PC-3 (cell line): ENCODE results near the gene TEX36. TPM values are rescaled to one million over a fixed set of nuclear protein-coding genes. Genes with fewer than 3 reads are reported as not detected.
"Not testable (repeated sequence)": the region's sequence is repeated elsewhere in the genome, so short reads cannot be mapped to it uniquely, and the experiment has no call there.

Experiments
- ATAC-seq: fragments of 200-7000 bp; cut with Tn5 transposase; 2 replicates; pipeline ENCODE4 v1.9.1; 2020; ENCODE audit warnings: mild to moderate bottlenecking, moderate library complexity
- BruUV-seq: library from RNA; stranded (reverse); fragments of 400-500 nt; replicated peaks from 2 replicates; lab custom pipeline; 2021; lab: Mats Ljungman, UMichigan
- CTCF ChIA-PET: fragments of 300-600 bp; sonication (Branson Sonifier 250); formaldehyde crosslinking; loops from one replicate; lab custom pipeline; 2022; ENCODE audit warnings: antibody characterized with exemption; lab: Charles Lee
- POLR2A ChIA-PET: fragments of 300-600 bp; sonication (Branson Sonifier 250); formaldehyde crosslinking; loops from one replicate; lab custom pipeline; 2022; ENCODE audit warnings: antibody characterized with exemption; ENCODE audit not compliant: unreplicated experiment; lab: Charles Lee
- DNase-seq: peaks from one replicate; pipeline ENCODE4 v3.0.0-alpha.2; 2015
- H2AFZ ChIP-seq: fragments of 300-600 bp; sonication (generic); 2 replicates; pipeline ENCODE4 v1.6.0; 2016; ENCODE audit warnings: antibody characterized with exemption, low read length
- H3F3A ChIP-seq: fragments of 300-600 bp; sonication (generic); one replicate; pipeline ENCODE4 v1.6.0; 2017; ENCODE audit warnings: antibody characterized with exemption, low read length, control low read depth, mild to moderate bottlenecking; ENCODE audit not compliant: unreplicated experiment
- H3K27ac ChIP-seq: fragments of 300-600 bp; sonication (generic); 2 replicates; pipeline ENCODE4 v1.5.1; 2016; ENCODE audit warnings: mild to moderate bottlenecking, low read length
- H3K27me3 ChIP-seq: fragments of 300-600 bp; sonication (generic); 2 replicates; pipeline ENCODE4 v1.6.1; 2016; ENCODE audit warnings: low read length, mixed read lengths
- H3K36me3 ChIP-seq: fragments of 300-600 bp; sonication (generic); 2 replicates; pipeline ENCODE4 v1.6.1; 2016; ENCODE audit warnings: low read depth, mixed run types, low read length, mixed read lengths
- H3K4me1 ChIP-seq: fragments of 300-600 bp; sonication (generic); 2 replicates; pipeline ENCODE4 v1.5.1; 2016; ENCODE audit warnings: low read length; ENCODE audit not compliant: insufficient read depth
- H3K4me2 ChIP-seq: fragments of 300-600 bp; sonication (generic); 2 replicates; pipeline ENCODE4 v1.6.0; 2016; ENCODE audit warnings: low read length
- H3K4me3 ChIP-seq: fragments of 300-600 bp; sonication (generic); 2 replicates; pipeline ENCODE4 v1.5.1; 2016; ENCODE audit warnings: mild to moderate bottlenecking, low read length, mixed read lengths
- H3K79me2 ChIP-seq: fragments of 300-600 bp; sonication (generic); 2 replicates; pipeline ENCODE4 v1.6.1; 2017; ENCODE audit warnings: low read length, mixed read lengths
- H3K9ac ChIP-seq: fragments of 300-600 bp; sonication (generic); 2 replicates; pipeline ENCODE4 v1.6.0; 2016; ENCODE audit warnings: mild to moderate bottlenecking, low read length
- H3K9me2 ChIP-seq: fragments of 300-600 bp; sonication (generic); replicated peaks from 2 replicates; pipeline ENCODE4 v1.6.1; 2016; ENCODE audit warnings: mixed run types, low read length, mixed read lengths
- H3K9me3 ChIP-seq: fragments of 300-600 bp; sonication (generic); 2 replicates; pipeline ENCODE4 v1.6.1; 2016; ENCODE audit warnings: low read length, mixed read lengths
- H4K20me1 ChIP-seq: fragments of 300-600 bp; sonication (generic); 2 replicates; pipeline ENCODE4 v1.6.1; 2016; ENCODE audit warnings: low read length, mixed read lengths
- CTCF ChIP-seq: fragments of 300-600 bp; sonication (generic); conservative IDR thresholded peaks from 2 replicates; pipeline ENCODE4 v1.5.1; 2017; ENCODE audit warnings: antibody characterized with exemption, low read depth, mild to moderate bottlenecking, low read length
- EZH2 ChIP-seq: fragments of 300-600 bp; sonication (generic); IDR thresholded peaks from one replicate; pipeline ENCODE4 v1.6.1; 2017; ENCODE audit warnings: antibody characterized with exemption, mild to moderate bottlenecking, low read length; ENCODE audit not compliant: unreplicated experiment
- EZH2phosphoT487 ChIP-seq: fragments of 300-600 bp; sonication (generic); IDR thresholded peaks from 2 replicates; pipeline ENCODE4 v1.6.1; 2018; ENCODE audit warnings: mild to moderate bottlenecking, antibody characterized with exemption, low read length, borderline replicate concordance
- intact Hi-C: fragments of 100-400 bp; cut with micrococcal nuclease; formaldehyde crosslinking; loops from 2 replicates; pipeline ENCODE4 v1.9.0; 2023
- total RNA-seq: library from RNA; depleted of rRNA; stranded (reverse); fragments of >200 nt; gene quantifications from 2 replicates; pipeline ENCODE4 v1.2.3, GENCODE V29; 2014

TEX36 gene
- total RNA-seq, 1 experiment from 2014 or later: not detected

GRCh38 chr10:125659071-125659470 is 23.9 kb downstream of the TEX36 start:
- CTCF ChIA-PET: no interaction called here
- H3K9me2 ChIP-seq: no peaks in the 10 kb centered on the region
- intact Hi-C loops: no loop called here
- no peak overlapping the region for H3K4me3 ChIP-seq
- no peaks in the 10 kb centered on the region for H3K79me2 ChIP-seq
- H3F3A ChIP-seq: no peaks in the 10 kb centered on the region
- H3K4me1 ChIP-seq: peaks cover 18% of the 10 kb centered on the region
- no peaks in the 10 kb centered on the region for H3K36me3 ChIP-seq
- DNase-seq (no peak), ATAC-seq (no peak)
- no peak overlapping the region for H2AFZ ChIP-seq
- no peaks in the 10 kb centered on the region for H3K27me3 ChIP-seq
- no peaks in the 10 kb centered on the region for H3K9me3 ChIP-seq
- H3K4me2 ChIP-seq: no peak overlapping the region
- no TSS peak for BruUV-seq
- no peak overlapping the region for H3K9ac ChIP-seq
- TF ChIP-seq CTCF: no peak
- TF ChIP-seq EZH2: no peak
- no peak for TF ChIP-seq EZH2phosphoT487
- no peak overlapping the region for H3K27ac ChIP-seq
- no peaks in the 10 kb centered on the region for H4K20me1 ChIP-seq
- POLR2A ChIA-PET: no interaction called here

- no peaks in the 10 kb centered on the region for H3K9me3 ChIP-seq
- no peak overlapping the region for H3K4me2 ChIP-seq
- H3K9me2 ChIP-seq: no peaks in the 10 kb centered on the region
- no TSS peak for BruUV-seq
- no peak overlapping the region for H2AFZ ChIP-seq
- no peaks in the 10 kb centered on the region for H3K79me2 ChIP-seq
- intact Hi-C loops: no loop called here
- POLR2A ChIA-PET: no interaction called here
- TF ChIP-seq CTCF (no peak), EZH2 (no peak), EZH2phosphoT487 (no peak)
- no peak overlapping the region for H3K4me3 ChIP-seq
- DNase-seq: no peak
- no peak overlapping the region for H3K9ac ChIP-seq
- H3K36me3 ChIP-seq: no peaks in the 10 kb centered on the region
- no peak overlapping the region for H3K27ac ChIP-seq
- peaks cover 3% of the 10 kb centered on the region for H3K4me1 ChIP-seq
- H3F3A ChIP-seq: no peaks in the 10 kb centered on the region
- CTCF ChIA-PET: no interaction called here
- H3K27me3 ChIP-seq: no peaks in the 10 kb centered on the region
- H4K20me1 ChIP-seq: no peaks in the 10 kb centered on the region
- no peak for ATAC-seq
Observed at GRCh38 chr10:125656523-125656922, 26.4 kb downstream of the TEX36 start.

DNA sequence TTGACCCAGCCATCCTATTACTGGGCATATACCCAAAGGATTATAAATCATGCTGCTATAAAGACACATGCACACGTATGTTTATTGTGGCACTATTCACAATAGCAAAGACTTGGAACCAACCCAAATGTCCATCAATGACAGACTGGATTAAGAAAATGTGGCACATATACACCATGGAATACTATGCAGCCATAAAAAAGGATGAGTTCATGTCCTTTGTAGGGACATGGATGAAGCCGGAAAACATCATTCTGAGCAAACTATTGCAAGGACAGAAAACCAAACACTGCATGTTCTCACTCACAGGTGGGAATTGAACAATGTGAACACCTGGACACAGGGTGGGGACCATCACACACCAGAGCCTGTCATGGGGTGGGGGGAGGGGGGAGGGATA is 29.9 kb downstream of the TEX36 start:
- H3K9ac ChIP-seq, BruUV-seq, H3K4me2 ChIP-seq, CTCF ChIA-PET, ATAC-seq, H3K4me1 ChIP-seq, POLR2A ChIA-PET, H3K4me3 ChIP-seq, H3K27me3 ChIP-seq, intact Hi-C loops, H3F3A ChIP-seq, H3K36me3 ChIP-seq, H4K20me1 ChIP-seq, H3K9me3 ChIP-seq, DNase-seq, H3K79me2 ChIP-seq, H3K27ac ChIP-seq, H2AFZ ChIP-seq, H3K9me2 ChIP-seq: not testable (repeated sequence)
